Kidney glomerular epithelial cell (primary cell): ENCODE results near the gene CLCN4.
A peak's percentile ranks its signal among the peaks of the same experiment; 100 is the strongest.

Experiments used
- DNase-seq: peaks from one replicate; lab custom pipeline; 2025; lab: John Stamatoyannopoulos, UW

CLCN4 gene

GRCh38 chrX:10197279-10198210, 40.8 kb downstream of the CLCN4 start:
- no peak for DNase-seq

GRCh38 chrX:10198254-10198653, 41.5 kb downstream of the CLCN4 start:
- DNase-seq = no peak

GRCh38 chrX:10199212-10199611, 42.4 kb downstream of the CLCN4 start:
- no peak for DNase-seq

- no peak for DNase-seq
Measured at GRCh38 chrX:10203617-10204016, 46.8 kb downstream of the CLCN4 start.

- no peak for DNase-seq
Measured at GRCh38 chrX:10206317-10206716, 49.5 kb downstream of the CLCN4 start.

GRCh38 chrX:10208281-10208856, 51.6 kb downstream of the CLCN4 start:
- no peak for DNase-seq

- no peak for DNase-seq
Measured at GRCh38 chrX:10208953-10209352, 52.2 kb downstream of the CLCN4 start.

- no peak for DNase-seq
Measured at GRCh38 chrX:10212395-10212794, 55.6 kb downstream of the CLCN4 start.

- DNase-seq = no peak
Measured at GRCh38 chrX:10213716-10214115, 56.9 kb downstream of the CLCN4 start.

- no peak for DNase-seq
Measured at GRCh38 chrX:10216208-10216607, 59.4 kb downstream of the CLCN4 start.

GRCh38 chrX:10217198-10217597, 60.4 kb downstream of the CLCN4 start:
- DNase-seq = no peak

- DNase-seq = no peak
Measured at GRCh38 chrX:10221651-10222050, 64.9 kb downstream of the CLCN4 start.

- DNase-seq = no peak
Measured at GRCh38 chrX:10223276-10223675, 66.5 kb downstream of the CLCN4 start.

- DNase-seq = no peak
Measured at GRCh38 chrX:10223781-10224180, 67.0 kb downstream of the CLCN4 start.

- DNase-seq = no peak
Measured at GRCh38 chrX:10230222-10230621, 73.4 kb downstream of the CLCN4 start.

- no peak for DNase-seq
Measured at GRCh38 chrX:10231461-10231860, 74.7 kb downstream of the CLCN4 start.

GRCh38 chrX:10233173-10233572, 76.4 kb downstream of the CLCN4 start:
- DNase-seq = no peak

- DNase-seq = no peak
Measured at GRCh38 chrX:10233696-10234095, 76.9 kb downstream of the CLCN4 start.

GRCh38 chrX:10235851-10236250, 79.1 kb downstream of the CLCN4 start:
- DNase-seq = no peak

GRCh38 chrX:10237241-10237640, 80.5 kb downstream of the CLCN4 start:
- DNase-seq = no peak

GRCh38 chrX:10239611-10240064, 82.9 kb downstream of the CLCN4 start:
- no peak for DNase-seq

GRCh38 chrX:10240918-10241317, 84.1 kb downstream of the CLCN4 start:
- peak; percentile 41 for DNase-seq

- DNase-seq = no peak
Measured at GRCh38 chrX:10242026-10242425, 85.3 kb downstream of the CLCN4 start.
